ENCODE data around the gene DMPK.

DMPK gene

DNA sequence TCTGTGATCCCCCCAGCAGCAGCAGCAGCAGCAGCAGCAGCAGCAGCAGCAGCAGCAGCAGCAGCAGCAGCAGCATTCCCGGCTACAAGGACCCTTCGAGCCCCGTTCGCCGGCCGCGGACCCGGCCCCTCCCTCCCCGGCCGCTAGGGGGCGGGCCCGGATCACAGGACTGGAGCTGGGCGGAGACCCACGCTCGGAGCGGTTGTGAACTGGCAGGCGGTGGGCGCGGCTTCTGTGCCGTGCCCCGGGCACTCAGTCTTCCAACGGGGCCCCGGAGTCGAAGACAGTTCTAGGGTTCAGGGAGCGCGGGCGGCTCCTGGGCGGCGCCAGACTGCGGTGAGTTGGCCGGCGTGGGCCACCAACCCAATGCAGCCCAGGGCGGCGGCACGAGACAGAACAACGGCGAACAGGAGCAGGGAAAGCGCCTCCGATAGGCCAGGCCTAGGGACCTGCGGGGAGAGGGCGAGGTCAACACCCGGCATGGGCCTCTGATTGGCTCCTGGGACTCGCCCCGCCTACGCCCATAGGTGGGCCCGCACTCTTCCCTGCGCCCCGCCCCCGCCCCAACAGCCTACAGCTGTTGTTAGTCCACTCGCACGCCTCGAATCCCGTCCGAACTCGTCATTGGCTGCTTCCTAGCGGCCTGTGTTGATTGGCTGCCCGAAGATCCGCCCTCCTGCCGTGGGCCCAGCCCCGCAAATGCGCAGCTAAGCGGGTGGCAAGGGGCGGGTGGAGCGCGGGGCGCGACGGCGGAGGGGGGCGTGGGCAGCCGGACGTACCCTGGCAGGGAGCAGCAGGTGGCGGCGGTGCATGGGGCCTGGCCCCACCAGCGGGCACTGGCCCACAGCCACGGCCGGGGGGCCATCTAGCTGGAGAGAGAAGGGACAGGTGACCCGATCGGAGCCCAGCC, 11.8 kb downstream of the DMPK start:
- H3K4me3 ChIP-seq (ENCODE audit: insufficient read depth in 1 of 2, low read depth in 1 of 2, low read length in 2 of 2), result peak overlapping the region; percentile 63 to 78
- H3K4ac ChIP-seq (ENCODE audit: low read depth in 1 of 2, low read length in 2 of 2), result peak overlapping the region; percentile 94 to 96
- no peak overlapping the region for H2AK5ac ChIP-seq (ENCODE audit: low read length, severe bottlenecking)
- H2AFZ ChIP-seq (ENCODE audit: low read depth, low read length), result no peak overlapping the region
- H2BK15ac ChIP-seq (ENCODE audit: low read depth, poor library complexity, severe bottlenecking), result peak overlapping the region; percentile 55
- H2BK5ac ChIP-seq (ENCODE audit: low read depth, low read length, poor library complexity, severe bottlenecking), result no peak overlapping the region
- no peak overlapping the region for H3K23ac ChIP-seq (ENCODE audit: low read length in 2 of 2)
- peak overlapping the region; percentile 88 for H4K8ac ChIP-seq (ENCODE audit: low read length)
- H3K27ac ChIP-seq (ENCODE audit: low read length, poor library complexity, severe bottlenecking), result peak overlapping the region; percentile 95
- H3K4me2 ChIP-seq (ENCODE audit: low read length, poor library complexity, severe bottlenecking), result peak overlapping the region; percentile 98
- WGBS, result 3% methylated on average over 79 of the region's 79 CpGs
- H3K9ac ChIP-seq (ENCODE audit: low read length), result peak overlapping the region; percentile 91
- no peaks in the 10 kb centered on the region for H3K9me3 ChIP-seq (ENCODE audit: control insufficient read depth, low read length)
- H3K36me3 ChIP-seq (ENCODE audit: control insufficient read depth in 1 of 2, insufficient read depth in 2 of 2, low read depth in 1 of 2, low read length in 2 of 2), result peaks cover 38 to 41% of the 10 kb centered on the region in 2 experiments
- peak overlapping the region; percentile 85 to 93 for H3K18ac ChIP-seq (ENCODE audit: low read depth in 1 of 2, low read length in 2 of 2)
- peaks cover 39% of the 10 kb centered on the region for H3K4me1 ChIP-seq (ENCODE audit: control insufficient read depth, insufficient read depth, low read depth, low read length)
- H3K79me1 ChIP-seq (replicated peaks; ENCODE audit: low read length, poor library complexity, severe bottlenecking), result peaks cover 9% of the 10 kb centered on the region
- H2BK12ac ChIP-seq (ENCODE audit: low read length in 2 of 2), result peak overlapping the region; percentile 52 to 91
- H2BK120ac ChIP-seq (ENCODE audit: low read depth, low read length), result no peak overlapping the region
- peak overlapping the region; percentile 95 for H4K91ac ChIP-seq (ENCODE audit: low read length)
- DNase-seq, result peak; percentile 99
- H3K27me3 ChIP-seq (ENCODE audit: control insufficient read depth in 1 of 2, insufficient read depth in 1 of 2, low read length in 2 of 2), result no peaks in the 10 kb centered on the region
- peak overlapping the region in 1 of 2 experiments; percentile 82 for H3K14ac ChIP-seq (ENCODE audit: low read length in 2 of 2)

DNA sequence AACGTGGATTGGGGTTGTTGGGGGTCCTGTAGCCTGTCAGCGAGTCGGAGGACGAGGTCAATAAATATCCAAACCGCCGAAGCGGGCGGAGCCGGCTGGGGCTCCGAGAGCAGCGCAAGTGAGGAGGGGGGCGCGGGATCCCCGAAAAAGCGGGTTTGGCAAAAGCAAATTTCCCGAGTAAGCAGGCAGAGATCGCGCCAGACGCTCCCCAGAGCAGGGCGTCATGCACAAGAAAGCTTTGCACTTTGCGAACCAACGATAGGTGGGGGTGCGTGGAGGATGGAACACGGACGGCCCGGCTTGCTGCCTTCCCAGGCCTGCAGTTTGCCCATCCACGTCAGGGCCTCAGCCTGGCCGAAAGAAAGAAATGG, 12.5 kb downstream of the DMPK start:
- Histone ChIP-seq H3K4me1 (ENCODE audit: control insufficient read depth, insufficient read depth, low read depth, low read length) (peaks cover 44% of the 10 kb centered on the region), H4K91ac (ENCODE audit: low read length) (peak overlapping the region; percentile 95), H2BK12ac (ENCODE audit: low read length in 2 of 2) (peak overlapping the region; percentile 52 to 91), H2BK15ac (ENCODE audit: low read depth, poor library complexity, severe bottlenecking) (no peak overlapping the region), H3K23ac (ENCODE audit: low read length in 2 of 2) (peak overlapping the region in 1 of 2 experiments; percentile 87), H3K36me3 (ENCODE audit: control insufficient read depth in 1 of 2, insufficient read depth in 2 of 2, low read depth in 1 of 2, low read length in 2 of 2) (peaks cover 36 to 44% of the 10 kb centered on the region in 2 experiments), H3K4me3 (ENCODE audit: insufficient read depth in 1 of 2, low read depth in 1 of 2, low read length in 2 of 2) (peak overlapping the region; percentile 63 to 78), H2BK5ac (ENCODE audit: low read depth, low read length, poor library complexity, severe bottlenecking) (peak overlapping the region; percentile 51), H3K27ac (ENCODE audit: low read length, poor library complexity, severe bottlenecking) (peak overlapping the region; percentile 95), H2BK120ac (ENCODE audit: low read depth, low read length) (peak overlapping the region; percentile 71), H2AFZ (ENCODE audit: low read depth, low read length) (peak overlapping the region; percentile 7), H3K79me1 (replicated peaks; ENCODE audit: low read length, poor library complexity, severe bottlenecking) (peaks cover 14% of the 10 kb centered on the region), H3K4me2 (ENCODE audit: low read length, poor library complexity, severe bottlenecking) (peak overlapping the region; percentile 98), H4K8ac (ENCODE audit: low read length) (peak overlapping the region; percentile 88), H3K4ac (ENCODE audit: low read depth in 1 of 2, low read length in 2 of 2) (peak overlapping the region; percentile 94 to 96), H2AK5ac (ENCODE audit: low read length, severe bottlenecking) (peak overlapping the region; percentile 78), H3K14ac (ENCODE audit: low read length in 2 of 2) (peak overlapping the region; percentile 43 to 82), H3K9me3 (ENCODE audit: control insufficient read depth, low read length) (no peaks in the 10 kb centered on the region), H3K18ac (ENCODE audit: low read depth in 1 of 2, low read length in 2 of 2) (peak overlapping the region; percentile 85 to 93), H3K27me3 (ENCODE audit: control insufficient read depth in 1 of 2, insufficient read depth in 1 of 2, low read length in 2 of 2) (no peaks in the 10 kb centered on the region), H3K9ac (ENCODE audit: low read length) (peak overlapping the region; percentile 91)
- under 1% methylated on average over 27 of the region's 28 CpGs for WGBS
- DNase-seq, result peak; percentile 68

GRCh38 chr19:45768984-45769782, 13.1 kb downstream of the DMPK start, which contains the start of gene SIX5:
TSS of gene SIX5 (minus strand) at chr19:45769252. CDS start at chr19:45768844, 408 bp downstream.
- Histone ChIP-seq H3K36me3 (ENCODE audit: control insufficient read depth in 1 of 2, insufficient read depth in 2 of 2, low read depth in 1 of 2, low read length in 2 of 2) (peaks cover 31 to 42% of the 10 kb centered on the region in 2 experiments), H2BK5ac (ENCODE audit: low read depth, low read length, poor library complexity, severe bottlenecking) (peak within 1 kb of the TSS; percentile 84), H3K4ac (ENCODE audit: low read depth in 1 of 2, low read length in 2 of 2) (peak within 1 kb of the TSS; percentile 94 to 96), H3K4me1 (ENCODE audit: control insufficient read depth, insufficient read depth, low read depth, low read length) (peaks cover 47% of the 10 kb centered on the region), H3K27ac (ENCODE audit: low read length, poor library complexity, severe bottlenecking) (peak within 1 kb of the TSS; percentile 95), H2AFZ (ENCODE audit: low read depth, low read length) (peak within 1 kb of the TSS; percentile 29), H4K8ac (ENCODE audit: low read length) (peak within 1 kb of the TSS; percentile 88), H3K27me3 (ENCODE audit: control insufficient read depth in 1 of 2, insufficient read depth in 1 of 2, low read length in 2 of 2) (no peaks in the 10 kb centered on the region), H2AK5ac (ENCODE audit: low read length, severe bottlenecking) (peak within 1 kb of the TSS; percentile 78), H2BK120ac (ENCODE audit: low read depth, low read length) (peak within 1 kb of the TSS; percentile 97), H3K4me2 (ENCODE audit: low read length, poor library complexity, severe bottlenecking) (peak within 1 kb of the TSS; percentile 98), H3K4me3 (ENCODE audit: insufficient read depth in 1 of 2, low read depth in 1 of 2, low read length in 2 of 2) (peak within 1 kb of the TSS; percentile 82 to 89), H3K14ac (ENCODE audit: low read length in 2 of 2) (peak within 1 kb of the TSS; percentile 43 to 82), H2BK15ac (ENCODE audit: low read depth, poor library complexity, severe bottlenecking) (peak within 1 kb of the TSS; percentile 73), H3K79me1 (replicated peaks; ENCODE audit: low read length, poor library complexity, severe bottlenecking) (peaks cover 14% of the 10 kb centered on the region), H3K9me3 (ENCODE audit: control insufficient read depth, low read length) (no peaks in the 10 kb centered on the region), H3K9ac (ENCODE audit: low read length) (peak within 1 kb of the TSS; percentile 95), H3K18ac (ENCODE audit: low read depth in 1 of 2, low read length in 2 of 2) (peak within 1 kb of the TSS; percentile 98 to 99), H3K23ac (ENCODE audit: low read length in 2 of 2) (peak within 1 kb of the TSS in 1 of 2 experiments; percentile 87), H2BK12ac (ENCODE audit: low read length in 2 of 2) (peak within 1 kb of the TSS; percentile 52 to 91), H4K91ac (ENCODE audit: low read length) (peak within 1 kb of the TSS; percentile 95)
- DNase-seq, result peak; percentile 98
- under 1% methylated on average over 57 of the region's 70 CpGs for WGBS

Data from mesenchymal stem cell (in vitro differentiated cells and primary cell).